ENCODE measurements around the gene ULK4.

Gene ULK4

GRCh38 chr3:41331041-41331440 is 630.9 kb downstream of the ULK4 start:
- no peak for DNase-seq

GRCh38 chr3:41330465-41330864 is 631.4 kb downstream of the ULK4 start:
- no peak for DNase-seq

DNA sequence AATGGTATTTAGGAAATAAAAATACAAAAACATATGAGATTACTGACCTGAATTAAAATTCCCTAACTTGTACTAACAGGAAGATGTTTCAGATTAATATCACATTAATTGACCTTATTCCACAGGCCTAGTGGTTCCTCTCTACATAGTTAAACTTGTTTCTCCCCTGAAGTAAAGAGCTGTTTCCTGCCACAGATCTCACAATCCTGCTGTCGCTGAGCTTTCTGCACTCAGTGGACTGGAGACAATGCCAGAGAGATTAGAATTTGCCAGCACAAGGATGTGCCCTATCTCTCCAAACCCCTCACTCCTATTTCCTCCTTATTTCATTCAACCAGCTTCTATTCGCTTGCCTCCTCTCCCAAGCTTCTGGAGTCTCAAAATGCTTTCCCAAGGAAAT is 632.0 kb downstream of the ULK4 start:
- DNase-seq: no peak

DNA sequence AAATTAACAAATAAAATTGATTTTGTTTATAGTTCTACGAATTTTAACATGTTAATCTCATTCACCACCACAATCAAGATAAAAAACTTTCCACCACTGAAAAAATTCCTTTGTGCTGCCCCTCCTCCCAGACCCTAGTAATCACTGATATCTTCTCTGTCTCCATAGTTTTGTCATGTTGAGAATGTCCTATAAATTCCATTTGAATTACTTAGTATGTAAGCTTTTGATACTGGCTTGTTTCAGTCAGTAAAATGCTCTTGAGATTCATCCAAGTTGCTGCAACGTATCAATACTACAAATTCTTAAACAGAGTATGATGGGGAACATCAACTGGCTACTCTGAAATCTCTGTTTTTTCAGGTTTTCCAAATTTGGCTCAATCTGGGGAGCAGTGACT is 633.0 kb downstream of the ULK4 start:
- DNase-seq: no peak

- no peak for DNase-seq
These were observed 634.2 kb downstream of the ULK4 start for GRCh38 chr3:41327718-41328117.

DNA sequence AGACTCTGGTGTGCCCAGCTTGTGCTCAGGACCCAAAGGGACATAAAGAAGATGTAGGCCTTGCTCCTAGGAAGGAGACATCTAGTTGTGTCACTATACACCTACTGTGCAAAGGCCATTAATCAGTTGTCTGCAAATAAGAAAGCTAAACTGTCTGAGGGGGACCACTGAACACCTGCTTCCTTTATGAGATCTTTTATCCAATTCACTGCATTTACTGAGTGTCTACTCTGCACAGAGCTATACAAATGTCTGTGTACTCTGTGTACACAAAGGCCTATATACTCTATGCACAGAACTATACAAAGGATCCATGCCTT is 637.8 kb downstream of the ULK4 start:
- DNase-seq: no peak

- no peak for DNase-seq
These were observed 638.3 kb downstream of the ULK4 start for GRCh38 chr3:41323467-41324155.

DNA sequence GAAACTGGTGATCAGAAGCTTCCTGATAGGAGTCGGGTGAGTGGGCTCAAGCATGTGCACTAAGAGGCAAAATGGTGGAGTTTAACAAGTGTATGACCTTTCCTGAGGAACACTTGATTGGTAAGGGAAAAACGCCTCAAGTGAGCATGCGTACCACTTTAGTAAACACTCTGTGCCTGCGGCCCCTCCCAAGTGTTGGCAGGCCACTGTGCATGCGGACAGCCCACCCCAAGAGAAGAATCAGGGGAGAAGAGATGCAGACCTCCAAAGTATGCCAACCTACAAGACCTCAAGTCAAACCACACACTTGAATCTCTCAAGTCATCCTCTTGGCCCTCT is 640.3 kb downstream of the ULK4 start:
- no peak for DNase-seq

GRCh38 chr3:41320953-41321641 is 640.8 kb downstream of the ULK4 start:
- DNase-seq: no peak

DNA sequence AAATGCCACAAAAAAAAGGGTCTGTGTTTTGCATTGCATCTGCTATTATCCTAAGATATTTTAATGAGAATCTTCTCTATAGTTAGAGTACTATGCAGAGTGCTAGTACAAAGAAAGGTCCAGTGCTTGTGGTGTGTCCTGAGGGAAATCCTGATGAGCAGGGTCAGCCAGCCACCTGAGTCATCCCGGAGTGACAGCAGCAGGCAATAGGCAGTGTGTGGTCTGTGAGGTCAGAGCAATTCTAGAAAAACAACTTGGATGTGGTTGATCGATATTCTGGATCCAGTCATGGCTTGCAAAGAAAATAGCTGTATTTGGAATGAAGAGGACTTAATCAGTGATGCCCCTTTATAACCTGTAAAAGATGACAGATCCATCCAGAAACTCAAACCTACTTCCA is 643.4 kb downstream of the ULK4 start:
- no peak for DNase-seq

GRCh38 chr3:41317718-41318117 is 644.2 kb downstream of the ULK4 start:
- DNase-seq: no peak

GRCh38 chr3:41317298-41317697 is 644.6 kb downstream of the ULK4 start:
- no peak for DNase-seq

GRCh38 chr3:41315126-41315525 is 646.8 kb downstream of the ULK4 start:
- no peak for DNase-seq

DNA sequence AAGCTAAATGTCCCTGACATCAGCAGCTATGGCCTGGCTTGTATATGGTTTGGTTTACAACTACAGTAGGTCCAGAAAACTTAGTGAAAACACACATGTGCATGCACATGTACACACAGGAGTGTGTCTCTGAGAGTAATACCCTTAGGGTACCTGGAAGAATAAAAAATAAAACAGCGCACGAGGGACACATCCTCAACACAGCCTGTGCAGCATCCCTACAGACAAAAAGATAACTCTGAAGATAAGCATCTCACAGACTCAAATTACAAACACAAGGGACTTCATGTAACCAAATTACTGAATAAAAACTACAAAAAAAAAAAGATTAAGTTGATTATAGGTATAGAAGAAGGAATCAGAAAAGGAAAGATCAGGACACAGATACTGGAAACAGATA is 653.8 kb downstream of the ULK4 start:
- no peak for DNase-seq

GRCh38 chr3:41307065-41307464 is 654.8 kb downstream of the ULK4 start:
- no peak for DNase-seq

DNA sequence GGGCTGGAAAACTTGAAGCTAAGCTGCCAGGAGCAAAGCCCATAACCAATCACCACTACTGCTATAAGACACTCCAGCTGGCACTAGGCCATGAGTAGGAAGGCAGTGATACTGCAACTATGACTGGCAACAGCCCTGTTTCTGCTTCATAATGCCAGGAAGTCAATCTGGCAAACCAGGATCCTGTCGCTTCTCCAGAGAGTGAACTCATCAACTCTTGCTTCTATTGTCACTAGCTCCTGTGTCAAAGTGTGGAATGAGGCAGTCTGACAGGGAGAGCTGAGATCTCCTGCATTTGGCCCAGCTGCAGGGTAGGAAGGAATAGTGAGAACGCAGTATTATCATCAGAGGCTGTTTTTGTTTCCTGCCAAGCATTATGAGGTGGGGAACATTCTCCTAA is 657.3 kb downstream of the ULK4 start:
- no peak for DNase-seq

DNA sequence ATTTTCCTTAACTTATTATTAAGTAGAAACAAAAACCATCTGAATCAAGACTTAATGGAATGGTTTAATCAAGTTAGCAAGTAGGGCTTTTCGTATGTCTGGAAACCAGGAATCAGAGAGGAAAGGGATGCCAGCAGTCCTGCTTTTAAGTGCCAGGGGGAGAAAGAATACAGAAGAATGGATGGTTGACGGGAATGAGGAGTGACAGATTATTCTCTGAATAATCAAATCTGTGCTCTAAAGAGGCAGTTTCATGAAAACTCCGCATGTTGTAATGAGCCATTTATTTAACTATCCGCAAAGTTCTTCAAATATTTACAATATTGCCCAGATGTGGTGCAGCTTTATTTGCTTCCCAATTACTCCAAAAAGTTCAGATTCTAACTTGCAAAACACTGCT is 659.6 kb downstream of the ULK4 start:
- no peak for DNase-seq

DNA sequence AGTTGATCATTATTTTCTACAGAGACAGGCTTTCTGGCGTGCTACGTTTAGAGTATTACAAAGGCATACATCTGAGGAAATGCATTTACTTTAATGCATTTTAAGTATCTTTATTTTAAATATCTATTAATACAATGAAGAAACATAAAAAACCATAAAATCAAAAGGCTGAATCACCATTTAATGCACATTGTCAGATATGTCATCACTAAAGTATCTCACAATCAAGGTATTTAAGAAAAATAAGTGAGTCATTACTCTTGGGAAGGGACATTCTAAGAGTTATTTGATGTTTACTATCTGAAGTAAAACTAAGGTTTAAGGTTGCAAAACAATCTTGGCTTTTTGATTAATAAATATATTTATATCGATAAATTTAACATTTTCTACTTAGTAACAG is 660.4 kb downstream of the ULK4 start:
- DNase-seq: no peak

DNA sequence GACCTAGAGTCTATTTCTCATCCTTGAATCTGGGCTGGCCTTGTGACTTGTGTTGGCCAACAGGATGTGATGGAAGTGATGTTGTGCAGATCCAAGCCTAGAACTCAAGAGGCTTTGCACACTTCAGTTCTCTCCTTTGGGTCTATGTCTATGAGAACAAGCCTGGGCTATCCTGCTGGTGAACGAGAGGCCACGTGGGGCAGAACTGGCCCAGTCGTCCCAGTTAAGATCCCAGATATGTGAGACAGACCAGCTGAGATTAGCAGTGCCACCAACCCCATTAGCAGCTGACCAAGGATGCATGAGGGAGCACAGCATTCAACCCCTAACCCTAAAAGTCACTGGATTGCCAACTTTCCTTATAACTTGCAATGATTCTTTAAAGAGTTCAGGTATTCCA is 662.9 kb downstream of the ULK4 start:
- DNase-seq: no peak

DNA sequence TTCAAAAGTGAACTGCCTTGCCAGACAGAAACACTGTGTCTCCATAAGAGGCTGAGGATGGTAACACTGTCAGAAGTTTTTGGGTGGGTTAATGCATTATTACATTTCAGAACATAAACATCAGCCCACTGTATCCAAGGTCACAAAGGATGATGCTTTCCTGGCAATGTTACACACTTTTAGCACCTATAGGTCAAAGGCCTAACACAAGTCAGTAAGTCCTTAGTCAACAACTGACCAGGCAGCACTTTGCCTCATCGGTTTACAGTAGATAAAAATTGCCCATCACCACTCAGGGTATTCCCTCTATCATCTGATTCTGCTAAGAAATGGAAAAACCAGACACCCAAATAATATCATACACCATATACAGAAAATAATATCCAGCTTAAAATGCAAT is 664.2 kb downstream of the ULK4 start:
- no peak for DNase-seq

GRCh38 chr3:41296556-41296955 is 665.3 kb downstream of the ULK4 start:
- DNase-seq: no peak

DNA sequence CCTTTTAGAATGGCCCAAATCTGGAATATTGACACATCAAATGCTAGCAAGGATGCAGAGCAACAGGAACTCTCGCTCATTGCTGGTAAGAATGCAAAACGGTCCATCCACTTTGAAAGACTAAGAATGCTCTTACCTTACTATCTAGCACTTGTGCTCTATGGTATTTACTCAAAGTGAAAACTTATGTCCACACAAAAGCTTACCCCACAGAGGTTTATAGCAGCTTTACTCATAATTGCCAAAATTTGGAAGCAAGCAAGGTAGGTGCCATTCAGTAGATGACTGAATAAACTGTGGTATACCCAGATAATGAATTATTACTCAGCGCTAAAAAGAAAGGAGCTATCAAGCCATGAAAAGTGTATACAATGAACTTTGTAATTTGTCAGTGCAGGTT is 666.2 kb downstream of the ULK4 start:
- no peak for DNase-seq

DNA sequence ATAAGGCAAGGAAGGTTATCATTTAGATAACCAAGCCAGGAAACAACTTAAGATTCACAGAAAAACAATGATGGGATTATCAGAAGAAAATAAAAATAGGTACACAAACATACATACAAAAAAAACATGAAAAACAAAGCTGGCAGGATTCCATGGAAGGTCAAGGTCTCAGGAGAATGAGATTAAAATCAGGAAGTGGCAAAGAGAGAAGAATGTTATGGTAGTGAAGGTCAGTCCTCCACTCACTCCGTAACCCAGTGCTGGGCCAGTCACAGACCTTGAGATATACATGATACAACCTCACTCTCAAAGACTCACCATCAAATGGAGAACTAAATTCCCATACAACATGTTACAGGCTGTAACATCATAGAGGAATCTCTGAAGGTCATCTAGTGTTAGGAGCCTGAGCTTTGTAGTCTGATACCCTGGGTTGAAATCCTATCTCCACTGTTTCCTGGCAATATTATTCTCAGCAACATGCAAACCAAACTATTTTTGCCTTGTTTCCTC is 668.7 kb downstream of the ULK4 start:
- no peak for DNase-seq

DNA sequence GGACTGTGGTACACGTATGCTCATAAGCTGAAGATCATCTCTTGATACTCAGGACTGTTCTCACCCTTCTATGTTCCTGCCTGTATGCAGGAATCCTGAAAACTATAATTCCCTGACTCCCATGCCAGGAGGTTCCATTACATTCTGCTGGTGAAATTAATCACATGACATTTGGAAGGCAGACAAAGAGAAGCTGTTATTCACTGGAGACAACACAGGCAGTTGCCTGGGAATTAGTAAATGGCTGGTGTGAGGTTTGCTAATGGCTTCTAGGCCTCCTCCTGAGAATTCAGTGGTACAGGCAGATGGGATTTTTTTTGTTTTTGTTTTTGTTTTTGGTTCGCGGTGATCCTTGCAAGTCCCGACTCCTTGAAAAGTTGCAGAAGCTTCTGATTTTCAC is 671.2 kb downstream of the ULK4 start:
- DNase-seq: no peak

GRCh38 chr3:41290306-41290705 is 671.6 kb downstream of the ULK4 start:
- no peak for DNase-seq
